NB4 (cell line): ENCODE measurements around the gene GABBR2.

Source experiments
- DNase-seq: peaks from one replicate; pipeline ENCODE4 v3.0.0; 2010; ENCODE audit warnings: low read depth
- H3K4me3 ChIP-seq: one replicate; pipeline ENCODE4 v1.5.1; 2011; ENCODE audit warnings: mild to moderate bottlenecking, low read depth, low read length, moderate library complexity
- MYC ChIP-seq: IDR thresholded peaks from 2 replicates; pipeline ENCODE4 v1.6.1; 2011; ENCODE audit warnings: low read depth, low read length
- POLR2A ChIP-seq: IDR thresholded peaks from 2 replicates; pipeline ENCODE4 v1.6.1; 2011; ENCODE audit warnings: mild to moderate bottlenecking; ENCODE audit not compliant: insufficient read length; ENCODE audit errors: extremely low read depth
- TF ChIP-seq, protein P1 (sequence below): IDR thresholded peaks from 2 replicates; pipeline ENCODE4 v1.6.1; 2011; ENCODE audit warnings: low read depth, low read length
- TF ChIP-seq, protein P2 (sequence below): IDR thresholded peaks from one replicate; pipeline ENCODE4 v1.5.1; 2012; ENCODE audit warnings: low read depth, low read length

GABBR2 gene

DNA sequence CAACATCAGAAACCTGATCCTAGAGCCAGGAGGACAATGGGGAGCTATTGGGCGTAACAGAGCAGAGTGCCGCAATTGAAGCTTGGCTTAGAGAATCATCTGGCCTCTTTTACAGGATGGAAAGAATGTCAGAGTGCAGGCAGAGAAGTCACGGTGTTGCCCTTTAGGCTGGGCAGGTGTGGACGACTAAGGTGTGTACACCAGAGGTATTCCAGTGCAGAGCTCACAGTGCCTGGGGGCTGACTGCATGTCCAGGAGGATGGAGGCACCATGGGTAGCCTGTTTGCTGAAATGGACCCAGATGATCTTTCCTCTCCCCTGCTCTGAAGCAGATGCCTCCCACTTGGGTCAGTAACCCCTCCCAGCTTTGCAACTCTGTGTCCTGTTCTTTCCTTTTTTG is 404.4 kb downstream of the GABBR2 start:
- TF ChIP-seq, protein P1, sequence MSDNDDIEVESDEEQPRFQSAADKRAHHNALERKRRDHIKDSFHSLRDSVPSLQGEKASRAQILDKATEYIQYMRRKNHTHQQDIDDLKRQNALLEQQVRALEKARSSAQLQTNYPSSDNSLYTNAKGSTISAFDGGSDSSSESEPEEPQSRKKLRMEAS = no peak
- TF ChIP-seq POLR2A = no peak
- TF ChIP-seq, protein P2, sequence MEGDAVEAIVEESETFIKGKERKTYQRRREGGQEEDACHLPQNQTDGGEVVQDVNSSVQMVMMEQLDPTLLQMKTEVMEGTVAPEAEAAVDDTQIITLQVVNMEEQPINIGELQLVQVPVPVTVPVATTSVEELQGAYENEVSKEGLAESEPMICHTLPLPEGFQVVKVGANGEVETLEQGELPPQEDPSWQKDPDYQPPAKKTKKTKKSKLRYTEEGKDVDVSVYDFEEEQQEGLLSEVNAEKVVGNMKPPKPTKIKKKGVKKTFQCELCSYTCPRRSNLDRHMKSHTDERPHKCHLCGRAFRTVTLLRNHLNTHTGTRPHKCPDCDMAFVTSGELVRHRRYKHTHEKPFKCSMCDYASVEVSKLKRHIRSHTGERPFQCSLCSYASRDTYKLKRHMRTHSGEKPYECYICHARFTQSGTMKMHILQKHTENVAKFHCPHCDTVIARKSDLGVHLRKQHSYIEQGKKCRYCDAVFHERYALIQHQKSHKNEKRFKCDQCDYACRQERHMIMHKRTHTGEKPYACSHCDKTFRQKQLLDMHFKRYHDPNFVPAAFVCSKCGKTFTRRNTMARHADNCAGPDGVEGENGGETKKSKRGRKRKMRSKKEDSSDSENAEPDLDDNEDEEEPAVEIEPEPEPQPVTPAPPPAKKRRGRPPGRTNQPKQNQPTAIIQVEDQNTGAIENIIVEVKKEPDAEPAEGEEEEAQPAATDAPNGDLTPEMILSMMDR = no peak
- no peak for TF ChIP-seq MYC
- DNase-seq = no peak
- no peak overlapping the region for H3K4me3 ChIP-seq

DNA sequence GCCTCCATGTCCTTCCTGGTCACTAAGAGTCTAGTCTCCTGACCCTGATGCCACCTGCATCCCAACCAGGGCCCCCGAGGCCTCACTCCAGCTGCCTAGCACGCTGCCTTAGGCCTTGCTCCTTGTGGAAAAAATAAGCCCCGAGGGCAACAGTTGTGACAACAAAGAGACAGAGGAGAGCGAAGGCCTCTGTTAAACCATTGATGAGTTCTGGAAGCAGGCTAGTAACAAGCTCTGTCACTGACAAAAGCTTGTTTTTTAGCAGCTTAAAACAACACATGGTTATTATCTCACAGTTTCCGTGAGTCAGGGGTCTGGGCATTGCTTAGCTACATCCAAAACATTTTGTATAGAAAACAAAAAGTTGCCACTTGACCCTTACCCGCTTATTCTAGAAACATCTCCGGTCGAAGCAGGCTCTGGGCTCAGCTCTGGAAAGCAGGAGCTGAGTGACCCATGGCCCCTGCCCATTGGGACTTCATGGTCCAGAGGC is 405.1 kb downstream of the GABBR2 start:
- no peak overlapping the region for H3K4me3 ChIP-seq
- no peak for DNase-seq
- TF ChIP-seq, protein P2 = no peak
- no peak for TF ChIP-seq MYC
- TF ChIP-seq POLR2A = no peak
- TF ChIP-seq, protein P1 = no peak

DNA sequence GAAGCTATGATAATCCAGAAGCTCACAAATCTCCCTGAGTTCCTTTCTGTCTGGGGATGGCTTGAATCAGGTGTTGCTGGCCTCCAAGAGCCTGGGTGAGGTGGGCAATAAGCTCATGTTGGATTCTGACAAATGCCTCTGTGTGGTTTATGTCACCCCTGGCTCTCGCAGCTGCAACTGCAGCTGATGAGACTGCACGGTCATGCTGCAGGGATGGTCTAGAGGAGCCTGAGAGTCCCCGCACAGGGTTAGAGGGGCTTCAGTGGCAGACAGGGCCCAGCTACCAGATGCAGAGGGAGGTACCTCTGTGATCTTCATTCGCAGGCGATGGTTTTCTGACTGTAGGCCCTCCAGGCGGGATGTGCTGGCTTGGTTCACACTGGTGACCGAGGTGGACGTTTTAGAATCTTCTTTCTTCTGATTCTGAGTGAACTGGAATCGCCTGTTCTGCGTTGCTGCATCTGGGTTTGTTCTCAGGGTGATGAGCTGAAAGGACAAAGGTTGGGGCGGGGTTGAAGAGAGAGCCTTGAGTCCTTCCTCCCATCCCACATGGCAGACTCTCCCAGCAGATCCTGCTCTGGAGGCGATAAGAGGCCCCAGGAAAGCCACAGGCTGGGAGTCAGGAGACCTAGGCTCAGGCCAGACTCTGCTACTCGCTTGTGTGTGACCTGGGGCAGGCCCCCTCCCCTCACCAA is 405.6 kb downstream of the GABBR2 start:
- no peak overlapping the region for H3K4me3 ChIP-seq
- DNase-seq = no peak
- TF ChIP-seq POLR2A = no peak
- TF ChIP-seq, protein P1 = no peak
- no peak for TF ChIP-seq MYC
- TF ChIP-seq, protein P2 = no peak

DNA sequence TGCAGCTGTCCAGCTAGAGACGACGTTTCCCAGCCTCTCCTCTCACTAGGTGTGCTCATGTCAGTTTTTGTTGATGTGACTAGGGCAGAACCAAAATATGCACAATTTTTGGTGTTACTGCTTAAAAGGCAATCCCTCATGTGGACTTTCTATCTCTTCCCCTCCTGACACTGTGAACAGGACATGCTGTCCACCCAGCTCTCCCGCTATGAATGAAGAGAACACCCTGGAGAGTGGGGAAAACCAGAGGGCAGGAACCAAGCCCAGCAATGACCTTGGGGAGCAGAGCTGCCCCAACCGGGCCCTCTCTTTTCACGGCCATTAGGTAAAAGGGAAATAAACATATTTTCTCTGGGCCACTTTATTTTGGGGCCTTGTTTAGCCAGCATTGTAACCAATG is 406.6 kb downstream of the GABBR2 start:
- no peak overlapping the region for H3K4me3 ChIP-seq
- TF ChIP-seq, protein P1 = no peak
- TF ChIP-seq, protein P2 = no peak
- no peak for TF ChIP-seq POLR2A
- no peak for TF ChIP-seq MYC
- DNase-seq = no peak

DNA sequence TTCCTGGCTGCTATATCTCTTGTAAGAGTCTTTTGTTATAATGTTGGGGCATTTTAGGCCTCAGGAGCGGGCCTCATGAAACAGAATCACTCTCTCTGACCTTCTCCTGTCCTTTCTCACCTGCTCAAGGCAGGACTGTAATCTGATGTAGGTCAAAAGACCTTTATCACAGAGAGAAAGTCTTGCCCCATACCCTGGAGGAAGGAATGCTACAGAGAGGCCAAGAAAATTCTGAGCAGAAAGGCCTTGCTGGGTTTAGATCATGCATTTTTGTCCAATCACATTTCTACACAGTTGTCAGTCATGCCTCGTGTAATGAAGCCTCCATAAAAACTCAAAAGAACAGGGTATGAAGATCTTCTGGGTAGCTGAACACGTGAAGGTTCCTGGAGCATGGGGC is 408.1 kb downstream of the GABBR2 start:
- TF ChIP-seq POLR2A = no peak
- TF ChIP-seq MYC = no peak
- TF ChIP-seq, protein P1 = no peak
- TF ChIP-seq, protein P2 = no peak
- no peak overlapping the region for H3K4me3 ChIP-seq
- DNase-seq = no peak

DNA sequence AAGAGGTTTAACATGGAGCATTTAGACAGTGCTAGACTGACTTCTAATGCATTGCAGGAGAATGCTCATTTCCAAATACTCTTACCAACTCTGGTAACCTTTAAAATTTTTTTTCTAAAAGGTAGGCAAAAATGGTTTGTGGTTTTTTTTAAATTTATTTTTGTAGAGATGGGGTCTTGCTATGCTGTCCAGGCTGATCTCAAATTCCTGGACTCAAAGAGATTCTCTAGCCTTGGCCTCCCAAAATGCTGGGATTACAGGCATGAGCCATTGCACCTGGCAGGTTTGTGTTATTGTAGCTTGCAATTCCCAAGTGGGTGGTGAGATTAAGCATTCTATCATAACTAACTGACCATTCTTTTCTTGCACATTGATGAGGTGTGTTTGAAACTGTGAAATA is 410.3 kb downstream of the GABBR2 start:
- TF ChIP-seq, protein P2 = no peak
- TF ChIP-seq, protein P1 = no peak
- TF ChIP-seq POLR2A (no peak), MYC (no peak)
- no peak for DNase-seq
- no peak overlapping the region for H3K4me3 ChIP-seq
